CD14-positive monocyte (primary cell): ENCODE measurements around the gene CDH4. TPM values are rescaled to one million over a fixed set of nuclear protein-coding genes. Genes with fewer than 3 reads are reported as not detected.

Experiments
- DNase-seq, 3 donors: peaks; one replicate each; pipeline ENCODE4 v3.0.0-alpha.2; 2011 to 2022
- H2AFZ ChIP-seq: 2 replicates; pipeline ENCODE4 v1.6.0; 2012; ENCODE audit warnings: mild to moderate bottlenecking, low read depth, low read length, inconsistent platforms; ENCODE audit not compliant: insufficient read depth, poor library complexity, severe bottlenecking
- H3K27ac ChIP-seq, 2 donors: 1 replicate in 1 of 2; 2 replicates in 1 of 2; pipeline ENCODE4 v1.5.1; 2012 to 2013; ENCODE audit warnings: low read length in 2 of 2, control low read depth in 1 of 2, inconsistent platforms in 1 of 2, low read depth in 1 of 2, mild to moderate bottlenecking in 1 of 2
- H3K27me3 ChIP-seq, 2 donors: one replicate each; pipeline versions ENCODE4 v1.6.0 to v1.6.1; 2011 to 2013; ENCODE audit warnings: low read length in 2 of 2; ENCODE audit not compliant: control insufficient read depth in 2 of 2, insufficient read depth in 2 of 2
- H3K36me3 ChIP-seq, 2 donors: replicated peaks in 1 of 2; 1 replicate in 1 of 2; 2 replicates in 1 of 2; pipeline versions ENCODE4 v1.5.1 to v1.6.1; 2012 to 2013; ENCODE audit warnings: low read length in 2 of 2, control low read depth in 1 of 2, inconsistent platforms in 1 of 2, mild to moderate bottlenecking in 1 of 2; ENCODE audit not compliant: insufficient read depth in 2 of 2, control insufficient read depth in 1 of 2
- H3K4me1 ChIP-seq, 2 donors: 1 replicate in 1 of 2; 2 replicates in 1 of 2; pipeline versions ENCODE4 v1.5.1 to v1.6.1; 2012 to 2013; ENCODE audit warnings: low read length in 2 of 2, control low read depth in 1 of 2, inconsistent platforms in 1 of 2, mild to moderate bottlenecking in 1 of 2, moderate library complexity in 1 of 2; ENCODE audit not compliant: insufficient read depth in 2 of 2, control insufficient read depth in 1 of 2
- H3K4me2 ChIP-seq: replicated peaks from 2 replicates; pipeline ENCODE3; 2012; ENCODE audit warnings: low read length, moderate library complexity, mild to moderate bottlenecking; ENCODE audit not compliant: poor library complexity, severe bottlenecking; ENCODE audit errors: extremely low read depth
- H3K4me3 ChIP-seq, 3 experiments: fragments of 200-600 bp in 1 of 3; sonication (generic) in 1 of 3; replicated peaks in 1 of 3; 1 replicate in 2 of 3; 2 replicates in 1 of 3; pipeline ENCODE4 v1.5.1; 2011 to 2013; ENCODE audit warnings: low read length in 3 of 3, mild to moderate bottlenecking in 3 of 3, control low read depth in 2 of 3, low read depth in 2 of 3, inconsistent platforms in 1 of 3, moderate library complexity in 1 of 3
- H3K79me2 ChIP-seq: 2 replicates; pipeline ENCODE4 v1.6.0; 2012; ENCODE audit warnings: mild to moderate bottlenecking, control low read depth, inconsistent platforms, low read length, moderate library complexity; ENCODE audit not compliant: insufficient read depth
- H3K9ac ChIP-seq: 2 replicates; pipeline ENCODE4 v1.6.0; 2017; ENCODE audit warnings: low read length, mild to moderate bottlenecking; ENCODE audit not compliant: insufficient read depth, poor library complexity, severe bottlenecking
- H3K9me3 ChIP-seq, 2 donors: replicated peaks in 1 of 2; 1 replicate in 1 of 2; 2 replicates in 1 of 2; pipeline versions ENCODE4 v1.5.1 to v1.6.1; 2012 to 2013; ENCODE audit warnings: low read length in 2 of 2, control low read depth in 1 of 2; ENCODE audit not compliant: control insufficient read depth in 1 of 2, insufficient read depth in 1 of 2
- H4K20me1 ChIP-seq: 2 replicates; pipeline ENCODE4 v1.6.0; 2012; ENCODE audit warnings: mild to moderate bottlenecking, low read length, control low read depth, moderate library complexity; ENCODE audit not compliant: insufficient read depth
- H3K27ac Mint-ChIP-seq, 7 donors: one replicate each; pipeline ENCODE4 v1.8.0; 2020; ENCODE audit warnings: mild to moderate bottlenecking in 7 of 7, mixed read lengths in 7 of 7, moderate library complexity in 6 of 7, inconsistent platforms in 2 of 7
- H3K27me3 Mint-ChIP-seq, 3 donors: one replicate each; pipeline ENCODE4 v1.8.0; 2021 to 2022; ENCODE audit warnings: low read depth in 3 of 3, mild to moderate bottlenecking in 3 of 3, mixed read lengths in 3 of 3, moderate library complexity in 3 of 3, inconsistent platforms in 1 of 3
- H3K36me3 Mint-ChIP-seq, 2 donors: one replicate each; pipeline ENCODE4 v1.8.0; 2020; ENCODE audit warnings: mixed read lengths in 2 of 2, inconsistent platforms in 1 of 2, mild to moderate bottlenecking in 1 of 2
- H3K4me1 Mint-ChIP-seq: one replicate; pipeline ENCODE4 v1.8.0; 2020; ENCODE audit warnings: mild to moderate bottlenecking, mixed read lengths
- H3K4me3 Mint-ChIP-seq, 2 donors: one replicate each; pipeline ENCODE4 v1.8.0; 2020; ENCODE audit warnings: mild to moderate bottlenecking in 2 of 2, mixed read lengths in 2 of 2, moderate library complexity in 1 of 2
- H3K9me3 Mint-ChIP-seq, 7 donors: one replicate each; pipeline ENCODE4 v1.8.0; 2020 to 2022; ENCODE audit warnings: mixed read lengths in 7 of 7, mild to moderate bottlenecking in 6 of 7, moderate library complexity in 6 of 7, inconsistent platforms in 2 of 7
- CTCF ChIP-seq: fragments of 200-600 bp; IDR thresholded peaks from one replicate; pipeline ENCODE4 v1.8.0; 2022; ENCODE audit warnings: antibody characterized with exemption, mild to moderate bottlenecking
- WGBS: methylation state at CpG from one replicate; pipeline ENCODE4 v1.1.5; 2013; ENCODE audit warnings: missing lambda C conversion rate; ENCODE audit not compliant: insufficient coverage; 5-methylcytosine and 5-hydroxymethylcytosine counted together
- intact Hi-C, 2 donors: fragments of 100-400 bp; cut with micrococcal nuclease; formaldehyde crosslinking; loops; one replicate each; pipeline versions ENCODE4 v1.15.0 to v1.15.1; 2023
- polyA plus RNA-seq, 3 donors: library from polyadenylated mRNA; depleted of rRNA in 1 of 3; unstranded in 2 of 3; stranded (reverse) in 1 of 3; fragments of 300-500 nt in 2 of 3; fragments of >200 nt in 1 of 3; fragmentation: Illumina TruSeq in 2 of 3; gene quantifications; 1 replicate in 2 of 3; 2 replicates in 1 of 3; pipeline ENCODE4 v1.2.3, GENCODE V29; 2012 to 2021

CDH4 gene
- polyA plus RNA-seq, 3 donors = not detected

- no peaks in the 10 kb centered on the region for H3K27me3 ChIP-seq
- H3K9me3 Mint-ChIP-seq = peaks cover 0 to 56% (median 35%) of the 10 kb centered on the region in 7 donors
- no peaks in the 10 kb centered on the region for H3K36me3 Mint-ChIP-seq
- H4K20me1 ChIP-seq = no peaks in the 10 kb centered on the region
- H3K27me3 Mint-ChIP-seq = peaks cover 0 to 8% (median 5%) of the 10 kb centered on the region in 3 donors
- H3K9me3 ChIP-seq = peaks cover 3 to 85% of the 10 kb centered on the region in 2 donors
- no peak overlapping the region for H3K27ac Mint-ChIP-seq
- H3K4me1 ChIP-seq = no peaks in the 10 kb centered on the region
- H3K36me3 ChIP-seq = no peaks in the 10 kb centered on the region
- no peak overlapping the region for H3K4me3 ChIP-seq
- no peak overlapping the region for H3K4me2 ChIP-seq
- 76% methylated on average over 6 of the region's 7 CpGs for WGBS
- no peak overlapping the region for H2AFZ ChIP-seq
- no peak for DNase-seq
- no peak for TF ChIP-seq CTCF
- H3K79me2 ChIP-seq = no peaks in the 10 kb centered on the region
- no peak overlapping the region for H3K4me3 Mint-ChIP-seq
- no peak overlapping the region for H3K27ac ChIP-seq
- H3K4me1 Mint-ChIP-seq = peaks cover 19% of the 10 kb centered on the region
- no peak overlapping the region for H3K9ac ChIP-seq
- intact Hi-C loops = no loop called here
These were observed 104.1 kb downstream of the CDH4 start for GRCh38 chr20:61356196-61356595.

DNA sequence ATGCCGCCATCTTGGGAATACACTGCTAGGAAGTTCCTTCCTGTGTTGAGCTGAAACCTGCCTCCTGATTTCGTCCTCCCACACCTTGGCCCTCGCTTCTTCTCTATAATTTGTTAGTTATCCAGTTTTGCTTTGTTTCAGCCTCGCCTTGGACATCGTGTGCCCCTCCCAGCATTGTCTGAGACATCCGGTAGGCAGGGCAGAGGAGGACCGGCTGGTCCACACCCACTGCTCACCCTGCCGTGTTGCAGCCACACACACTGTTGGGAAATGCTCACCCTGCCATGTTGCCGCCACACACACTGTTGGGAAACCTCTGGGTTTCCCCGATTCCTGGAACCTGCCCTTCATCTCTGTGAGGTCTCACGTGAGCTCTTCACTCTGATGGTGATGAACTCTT, 105.1 kb downstream of the CDH4 start:
- Histone ChIP-seq H3K9me3 (peaks cover 4 to 94% of the 10 kb centered on the region in 2 donors), H3K79me2 (no peaks in the 10 kb centered on the region), H2AFZ (no peak overlapping the region), H3K9ac (no peak overlapping the region), H3K27ac (no peak overlapping the region), H3K4me2 (no peak overlapping the region), H3K36me3 (no peaks in the 10 kb centered on the region), H4K20me1 (no peaks in the 10 kb centered on the region), H3K4me3 (no peak overlapping the region), H3K4me1 (no peaks in the 10 kb centered on the region), H3K27me3 (no peaks in the 10 kb centered on the region)
- no peak for TF ChIP-seq CTCF
- H3K4me1 Mint-ChIP-seq = peaks cover 17% of the 10 kb centered on the region
- no peak for DNase-seq
- intact Hi-C loops = no loop called here
- peaks cover 0 to 61% (median 41%) of the 10 kb centered on the region in 7 donors for H3K9me3 Mint-ChIP-seq
- H3K4me3 Mint-ChIP-seq = peak overlapping the region in 1 of 2 donors; percentile 32
- peaks cover 0 to 8% (median 5%) of the 10 kb centered on the region in 3 donors for H3K27me3 Mint-ChIP-seq
- H3K36me3 Mint-ChIP-seq = no peaks in the 10 kb centered on the region
- H3K27ac Mint-ChIP-seq = no peak overlapping the region
- WGBS = 85% methylated on average over 11 of the region's 11 CpGs
